Measurements from ENCODE around the gene S100A2. TPM values are rescaled to one million over a fixed set of nuclear protein-coding genes. Genes with fewer than 3 reads are reported as not detected.

S100A2 gene
- total RNA-seq (2022; extraction: Qiagen RNA extraction; ENCODE audit: low read depth), result 20.0 to 26.2 TPM (median 24.5 TPM) in 5 replicates

GRCh38 chr1:153565529-153566374 is at the start of gene S100A2:
S100A2 (minus strand) TSS chr1:153565844; CDS start chr1:153563877, 1,967 bp downstream.

GRCh38 chr1:153612755-153613331 is 47.2 kb upstream of the S100A2 start, which contains the start of gene S100A16:
S100A16 (minus strand) TSS chr1:153613137; CDS start chr1:153608151, 4,986 bp downstream.

GRCh38 chr1:153548722-153549688 is 16.6 kb downstream of the S100A2 start, which contains the start of gene S100A3:
S100A3 (minus strand) TSS chr1:153549258; CDS start chr1:153548485, 773 bp downstream.

GRCh38 chr1:153545067-153546055 is 20.3 kb downstream of the S100A2 start, which contains the start of gene S100A4:
S100A4 (minus strand) TSS chr1:153545806; CDS start chr1:153544794, 1,012 bp downstream.

GRCh38 chr1:153540394-153541361 is 25.0 kb downstream of the S100A2 start, which contains the start of gene S100A5:
S100A5 (minus strand) TSS chr1:153540934; CDS start chr1:153540191, 743 bp downstream.

GRCh38 chr1:153535242-153536011 is 30.2 kb downstream of the S100A2 start, which contains the start of gene S100A6:
S100A6 (minus strand) TSS chr1:153535991; CDS start chr1:153535339, 652 bp downstream.

Other genes with a start within 250 kb of the S100A2 start
- not detected in 5 replicates for gene PGLYRP4, start 217.0 kb downstream of the S100A2 start, total RNA-seq (2022; extraction: Qiagen RNA extraction; ENCODE audit: low read depth)
- 0.59 to 1.1 TPM (median 0.65 TPM) in 3 of 5 replicates, not detected in the others for gene S100A9, start 208.0 kb downstream of the S100A2 start, total RNA-seq (2022; extraction: Qiagen RNA extraction; ENCODE audit: low read depth)
- gene S100A12, start 190.2 kb downstream of the S100A2 start, total RNA-seq (2022; extraction: Qiagen RNA extraction; ENCODE audit: low read depth), result not detected in 5 replicates
- not detected in 5 replicates for gene S100A8, start 174.8 kb downstream of the S100A2 start, total RNA-seq (2022; extraction: Qiagen RNA extraction; ENCODE audit: low read depth)
- gene S100A7A, start 149.3 kb downstream of the S100A2 start, total RNA-seq (2022; extraction: Qiagen RNA extraction; ENCODE audit: low read depth), result not detected in 5 replicates
- gene S100A7, start 105.2 kb downstream of the S100A2 start, total RNA-seq (2022; extraction: Qiagen RNA extraction; ENCODE audit: low read depth), result not detected in 5 replicates
- gene S100A6, start 29.9 kb downstream of the S100A2 start, total RNA-seq (2022; extraction: Qiagen RNA extraction; ENCODE audit: low read depth), result 3,123 to 3,674 TPM (median 3,479 TPM) in 5 replicates
- gene S100A5, start 24.9 kb downstream of the S100A2 start, total RNA-seq (2022; extraction: Qiagen RNA extraction; ENCODE audit: low read depth), result 0.65 to 1.2 TPM (median 0.79 TPM) in 5 replicates
- gene S100A4, start 20.0 kb downstream of the S100A2 start, total RNA-seq (2022; extraction: Qiagen RNA extraction; ENCODE audit: low read depth), result 1,624 to 1,839 TPM (median 1,665 TPM) in 5 replicates
- 88.7 to 106 TPM (median 92.8 TPM) in 5 replicates for gene S100A3, start 16.6 kb downstream of the S100A2 start, total RNA-seq (2022; extraction: Qiagen RNA extraction; ENCODE audit: low read depth)
- 412 to 491 TPM (median 455 TPM) in 5 replicates for gene S100A16, start 47.3 kb upstream of the S100A2 start, total RNA-seq (2022; extraction: Qiagen RNA extraction; ENCODE audit: low read depth)
- 0.40 to 0.79 TPM (median 0.50 TPM) in 5 replicates for gene S100A14, start 50.5 kb upstream of the S100A2 start, total RNA-seq (2022; extraction: Qiagen RNA extraction; ENCODE audit: low read depth)
- gene S100A13, start 61.7 kb upstream of the S100A2 start, total RNA-seq (2022; extraction: Qiagen RNA extraction; ENCODE audit: low read depth), result 148 to 177 TPM (median 176 TPM) in 5 replicates
- gene S100A1, start 62.6 kb upstream of the S100A2 start, total RNA-seq (2022; extraction: Qiagen RNA extraction; ENCODE audit: low read depth), result 0.55 to 0.96 TPM (median 0.86 TPM) in 4 of 5 replicates, not detected in the other
- 63.4 to 84.0 TPM (median 77.0 TPM) in 5 replicates for gene CHTOP, start 68.2 kb upstream of the S100A2 start, total RNA-seq (2022; extraction: Qiagen RNA extraction; ENCODE audit: low read depth)
- gene SNAPIN, start 92.9 kb upstream of the S100A2 start, total RNA-seq (2022; extraction: Qiagen RNA extraction; ENCODE audit: low read depth), result 52.0 to 63.2 TPM (median 56.4 TPM) in 5 replicates
- 268 to 297 TPM (median 278 TPM) in 5 replicates for gene ILF2, start 105.1 kb upstream of the S100A2 start, total RNA-seq (2022; extraction: Qiagen RNA extraction; ENCODE audit: low read depth)
- 0.80 to 1.2 TPM (median 0.95 TPM) in 5 replicates for gene NPR1, start 112.8 kb upstream of the S100A2 start, total RNA-seq (2022; extraction: Qiagen RNA extraction; ENCODE audit: low read depth)
- 18.5 to 22.8 TPM (median 21.8 TPM) in 5 replicates for gene INTS3, start 162.2 kb upstream of the S100A2 start, total RNA-seq (2022; extraction: Qiagen RNA extraction; ENCODE audit: low read depth)
- gene SLC27A3, start 209.6 kb upstream of the S100A2 start, total RNA-seq (2022; extraction: Qiagen RNA extraction; ENCODE audit: low read depth), result 1.2 to 3.5 TPM (median 1.5 TPM) in 5 replicates

Data from A549 treated with CpdA at 1 μM for 4 hours (cell line).